Activated T-cell treated with anti-CD3 and anti-CD28 coated beads for 48 hours (primary cell): ENCODE measurements around the gene YPEL1.
A peak's percentile ranks its signal among the peaks of the same experiment; 100 is the strongest.

Experiments used
- DNase-seq: peaks from one replicate; pipeline ENCODE4 v3.0.0-alpha.2; 2020; ENCODE audit warnings: low read depth

Gene YPEL1

GRCh38 chr22:21657020-21657359, 78.6 kb downstream of the YPEL1 start:
- no peak for DNase-seq

DNA sequence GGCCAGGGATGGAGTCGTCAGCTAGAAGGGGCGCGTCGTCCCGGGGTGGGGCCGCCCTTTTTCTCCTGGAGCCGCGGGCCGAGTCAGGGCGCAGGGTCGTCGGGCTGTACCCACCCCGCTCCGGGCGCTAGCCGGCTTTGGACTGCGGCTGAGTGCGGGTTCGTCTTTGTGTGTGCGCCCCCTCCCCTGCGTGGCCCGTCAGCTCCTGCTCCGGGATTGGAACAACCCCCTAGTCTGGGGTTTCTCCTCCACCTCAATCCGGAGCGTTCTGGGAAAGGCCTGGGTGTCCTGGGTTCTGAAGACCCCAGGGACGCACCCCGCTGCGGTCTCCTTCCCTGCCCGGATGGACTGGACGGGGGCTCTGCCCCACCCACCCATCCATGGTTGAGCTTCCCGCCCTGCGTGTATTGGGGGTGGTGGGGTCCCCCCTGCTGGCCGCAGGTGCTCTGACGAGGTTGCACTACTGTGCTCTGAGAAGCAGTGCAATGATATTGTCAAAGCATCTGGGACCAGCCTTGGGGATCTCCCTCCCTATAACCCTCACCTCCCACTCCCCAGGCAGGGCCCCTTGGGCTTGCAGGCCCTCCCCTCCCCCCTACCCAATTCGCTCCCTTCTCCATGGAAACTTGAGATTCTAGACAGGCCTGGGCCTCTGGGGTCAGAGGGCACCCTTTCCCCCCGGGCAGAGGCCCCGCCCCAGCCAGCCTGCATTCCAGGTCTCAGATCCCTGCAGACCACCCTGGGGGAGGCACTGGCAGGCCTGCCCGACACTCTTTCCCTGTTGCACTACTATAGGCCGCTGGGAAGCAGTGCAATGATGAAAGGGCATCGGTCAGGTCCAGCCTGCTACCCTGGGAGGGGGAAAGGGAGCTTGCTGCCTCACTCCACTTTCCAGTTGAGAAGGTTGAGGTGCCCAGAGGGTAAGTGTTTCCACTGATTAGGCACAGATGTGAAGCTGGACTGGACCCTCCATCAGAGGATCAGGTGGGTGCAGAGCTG, 82.7 kb downstream of the YPEL1 start:
- no peak for DNase-seq

GRCh38 chr22:21652010-21652546, 83.5 kb downstream of the YPEL1 start:
- peak; percentile 86 for DNase-seq

DNA sequence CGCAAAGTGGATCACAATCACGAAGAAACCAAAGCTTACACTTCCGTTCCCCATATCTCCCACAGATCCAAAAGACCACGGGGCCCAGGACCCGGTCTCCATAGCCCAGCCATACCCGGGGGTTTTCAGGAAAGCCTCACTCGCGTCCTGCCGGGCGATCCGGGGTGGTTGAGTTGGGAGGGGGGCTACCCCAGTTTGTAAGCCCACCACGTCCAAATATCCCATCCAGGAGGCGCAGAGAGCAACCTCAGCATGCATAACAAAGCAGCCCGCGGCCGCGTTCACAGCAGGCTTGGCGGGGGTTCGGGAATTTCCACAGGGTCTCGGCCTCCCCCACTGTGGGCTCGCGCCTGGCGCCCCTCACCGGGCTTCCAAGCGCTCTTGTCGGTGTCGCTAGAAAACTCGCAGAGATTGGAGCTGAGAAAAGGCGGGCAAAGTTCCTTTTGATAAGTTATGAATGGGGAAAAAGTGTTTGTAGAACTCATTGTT, 84.0 kb downstream of the YPEL1 start:
- no peak for DNase-seq

GRCh38 chr22:21650823-21651520, 84.6 kb downstream of the YPEL1 start:
- no peak for DNase-seq

- DNase-seq = no peak
Observed at GRCh38 chr22:21650280-21650679, 85.3 kb downstream of the YPEL1 start.
